Activated CD8-positive, alpha-beta memory T cell treated with anti-CD3 and anti-CD28 coated beads, Interleukin-2, amount 50 U/mL, for 48 hours (primary cell): ENCODE measurements around the gene PIK3R1.
A peak's percentile ranks its signal among the peaks of the same experiment; 100 is the strongest.
"Not testable (repeated sequence)": the region's sequence is repeated elsewhere in the genome, so short reads cannot be mapped to it uniquely, and the experiment has no call there.

Experiments
- DNase-seq: peaks from one replicate; pipeline ENCODE4 v3.0.0-alpha.2; 2020

Gene PIK3R1

GRCh38 chr5:68227532-68228160 lies 12.1 kb downstream of the PIK3R1 start:
- no peak for DNase-seq

GRCh38 chr5:68229416-68229815 lies 13.9 kb downstream of the PIK3R1 start:
- DNase-seq, result no peak

- DNase-seq, result no peak
Measured at GRCh38 chr5:68230285-68230684, 14.7 kb downstream of the PIK3R1 start.

- no peak for DNase-seq
Measured at GRCh38 chr5:68231414-68232076, 16.0 kb downstream of the PIK3R1 start.

- DNase-seq, result no peak
Measured at GRCh38 chr5:68232277-68232676, 16.7 kb downstream of the PIK3R1 start.

GRCh38 chr5:68233075-68233474 lies 17.5 kb downstream of the PIK3R1 start:
- no peak for DNase-seq

- not testable (repeated sequence) for DNase-seq
Measured at GRCh38 chr5:68235229-68235628, 19.7 kb downstream of the PIK3R1 start.

- no peak for DNase-seq
Measured at GRCh38 chr5:68237715-68238114, 22.2 kb downstream of the PIK3R1 start.

GRCh38 chr5:68239487-68239886 lies 23.9 kb downstream of the PIK3R1 start:
- DNase-seq, result peak; percentile 84

GRCh38 chr5:68240202-68240601 lies 24.6 kb downstream of the PIK3R1 start:
- no peak for DNase-seq

- DNase-seq, result no peak
Measured at GRCh38 chr5:68240771-68241170, 25.2 kb downstream of the PIK3R1 start.

GRCh38 chr5:68242743-68243142 lies 27.2 kb downstream of the PIK3R1 start:
- DNase-seq, result no peak

- no peak for DNase-seq
Measured at GRCh38 chr5:68243251-68243650, 27.7 kb downstream of the PIK3R1 start.

GRCh38 chr5:68243681-68244080 lies 28.1 kb downstream of the PIK3R1 start:
- no peak for DNase-seq

- DNase-seq, result no peak
Measured at GRCh38 chr5:68245319-68245718, 29.8 kb downstream of the PIK3R1 start.

- no peak for DNase-seq
Measured at GRCh38 chr5:68246802-68247201, 31.2 kb downstream of the PIK3R1 start.

GRCh38 chr5:68247627-68248026 lies 32.1 kb downstream of the PIK3R1 start:
- no peak for DNase-seq

GRCh38 chr5:68248896-68249295 lies 33.3 kb downstream of the PIK3R1 start:
- no peak for DNase-seq

GRCh38 chr5:68249520-68249919 lies 34.0 kb downstream of the PIK3R1 start:
- DNase-seq, result no peak

GRCh38 chr5:68250661-68251298 lies 35.2 kb downstream of the PIK3R1 start:
- no peak for DNase-seq

- no peak for DNase-seq
Measured at GRCh38 chr5:68251386-68251785, 35.8 kb downstream of the PIK3R1 start.

- DNase-seq, result no peak
Measured at GRCh38 chr5:68251804-68252522, 36.4 kb downstream of the PIK3R1 start.
